ENCODE data around the gene DNAH17. TPM values are rescaled to one million over a fixed set of nuclear protein-coding genes. Genes with fewer than 3 reads are reported as not detected.

Gene DNAH17
- total RNA-seq, 1 donor from 2014 or later = not detected

GRCh38 chr17:78619334-78619733 lies 42.1 kb upstream of the DNAH17 start:
- no peak for DNase-seq (ENCODE audit: low read depth)
- no peak overlapping the region for H3K4me3 ChIP-seq (ENCODE audit: low read depth, low read length)
- no peak for TF ChIP-seq CTCF (conservative IDR thresholded peaks at IDR 0.05; ENCODE audit: low read depth, low read length)

- no peak for DNase-seq (ENCODE audit: low read depth)
- no peak overlapping the region for H3K4me3 ChIP-seq (ENCODE audit: low read depth, low read length)
- no peak for TF ChIP-seq CTCF (conservative IDR thresholded peaks at IDR 0.05; ENCODE audit: low read depth, low read length)
Observed at GRCh38 chr17:78618264-78619066, 41.3 kb upstream of the DNAH17 start.

- no peak for TF ChIP-seq CTCF (conservative IDR thresholded peaks at IDR 0.05; ENCODE audit: low read depth, low read length)
- no peak overlapping the region for H3K4me3 ChIP-seq (ENCODE audit: low read depth, low read length)
- no peak for DNase-seq (ENCODE audit: low read depth)
Observed at GRCh38 chr17:78617511-78618061, 40.4 kb upstream of the DNAH17 start.

GRCh38 chr17:78616946-78617345 lies 39.8 kb upstream of the DNAH17 start:
- H3K4me3 ChIP-seq (ENCODE audit: low read depth, low read length) = no peak overlapping the region
- DNase-seq (ENCODE audit: low read depth) = no peak
- no peak for TF ChIP-seq CTCF (conservative IDR thresholded peaks at IDR 0.05; ENCODE audit: low read depth, low read length)

- TF ChIP-seq CTCF (conservative IDR thresholded peaks at IDR 0.05; ENCODE audit: low read depth, low read length) = no peak
- no peak overlapping the region for H3K4me3 ChIP-seq (ENCODE audit: low read depth, low read length)
Observed at GRCh38 chr17:78615631-78616030, 38.4 kb upstream of the DNAH17 start.

GRCh38 chr17:78613416-78613815 lies 36.2 kb upstream of the DNAH17 start:
- H3K4me3 ChIP-seq (ENCODE audit: low read depth, low read length) = no peak overlapping the region
- no peak for TF ChIP-seq CTCF (conservative IDR thresholded peaks at IDR 0.05; ENCODE audit: low read depth, low read length)
- no peak for DNase-seq (ENCODE audit: low read depth)

More at GRCh38 chr17:78615631-78616030, 38.4 kb upstream of the DNAH17 start:
- DNase-seq (ENCODE audit: low read depth) = no peak

- H3K4me3 ChIP-seq (ENCODE audit: low read depth, low read length) = no peak overlapping the region
- no peak for DNase-seq (ENCODE audit: low read depth)
- TF ChIP-seq CTCF (conservative IDR thresholded peaks at IDR 0.05; ENCODE audit: low read depth, low read length) = no peak
Observed at GRCh38 chr17:78611607-78612006, 34.4 kb upstream of the DNAH17 start.
